Spleen (tissue), 11 donors: ENCODE results near the gene ZNF536. TPM values are rescaled to one million over a fixed set of nuclear protein-coding genes. Genes with fewer than 3 reads are reported as not detected.
"Not testable (repeated sequence)": the region's sequence is repeated elsewhere in the genome, so short reads cannot be mapped to it uniquely, and the experiment has no call there.

ENCODE experiments used
- DNase-seq: peaks from one replicate; pipeline ENCODE4 v3.0.0-alpha.2; 2020
- H3K27ac ChIP-seq, 8 donors: fragments of 200-600 bp; sonication (generic) in 7 of 8; 1 replicate in 4 of 8; 2 replicates in 4 of 8; pipeline versions ENCODE4 v1.5.0 to v1.8.0; 2016 to 2021; ENCODE audit warnings: inconsistent platforms in 4 of 8, mild to moderate bottlenecking in 4 of 8, moderate library complexity in 1 of 8
- H3K27me3 ChIP-seq, 7 donors: fragments of 200-600 bp; sonication (generic) in 6 of 7; replicated peaks in 1 of 7; 1 replicate in 4 of 7; 2 replicates in 3 of 7; pipeline versions ENCODE4 v1.5.0 to v1.8.0; 2016 to 2021; ENCODE audit warnings: inconsistent platforms in 3 of 7, mild to moderate bottlenecking in 1 of 7
- H3K36me3 ChIP-seq, 6 donors: fragments of 200-600 bp; sonication (generic) in 5 of 6; 1 replicate in 4 of 6; 2 replicates in 2 of 6; pipeline versions ENCODE4 v1.5.0 to v1.8.0; 2016 to 2021; ENCODE audit warnings: inconsistent platforms in 2 of 6
- H3K4me1 ChIP-seq, 6 donors: fragments of 200-600 bp; sonication (generic) in 5 of 6; 1 replicate in 3 of 6; 2 replicates in 3 of 6; pipeline versions ENCODE4 v1.5.0 to v1.8.0; 2016 to 2021; ENCODE audit warnings: inconsistent platforms in 3 of 6
- H3K4me3 ChIP-seq, 8 donors: fragments of 200-600 bp; sonication (generic) in 7 of 8; 1 replicate in 4 of 8; 2 replicates in 4 of 8; pipeline versions ENCODE4 v1.5.0 to v1.8.0; 2016 to 2021; ENCODE audit warnings: inconsistent platforms in 4 of 8, mild to moderate bottlenecking in 4 of 8, moderate library complexity in 2 of 8
- H3K9me3 ChIP-seq, 8 donors: fragments of 200-600 bp; sonication (generic) in 7 of 8; 1 replicate in 4 of 8; 2 replicates in 4 of 8; pipeline versions ENCODE4 v1.5.0 to v1.8.0; 2016 to 2021; ENCODE audit warnings: inconsistent platforms in 4 of 8
- POLR2A ChIP-seq, 3 donors: fragments of 450-650 bp; IDR thresholded peaks; one replicate each; pipeline ENCODE4 v1.5.1; 2017; ENCODE audit warnings: antibody characterized with exemption in 3 of 3, mild to moderate bottlenecking in 1 of 3
- POLR2AphosphoS5 ChIP-seq, 3 donors: sonication (generic); formaldehyde crosslinking; IDR thresholded peaks; one replicate each; pipeline ENCODE4 v1.5.1; 2017; ENCODE audit warnings: antibody characterized with exemption in 3 of 3
- WGBS, 5 donors: extraction: QIAGEN DNeasy Blood & Tissue Kit in 3 of 5; methylation state at CpG; one replicate each; pipeline versions ENCODE4 v1.1.5 to v1.1.7; 2013 to 2018; 5-methylcytosine and 5-hydroxymethylcytosine counted together
- intact Hi-C: fragments of 100-400 bp; cut with DNase I; formaldehyde crosslinking; loops from one replicate; pipeline ENCODE4 v1.15.0; 2023; ENCODE audit warnings: low total_unique reads
- polyA plus RNA-seq, 3 donors: library from polyadenylated mRNA; stranded (reverse); fragments of 200-250 nt; gene quantifications; one replicate each; pipeline ENCODE4 v1.2.1, GENCODE V29; 2013
- total RNA-seq, 7 donors: library from RNA; depleted of rRNA in 3 of 7; stranded (reverse); fragments of >200 nt in 3 of 7; fragmentation: NEBNext Ultra II Directional in 4 of 7; extraction: Animal tissue kit (Norgen Biotek cat#: 25700) in 4 of 7; gene quantifications; one replicate each; pipeline versions ENCODE4 v1.1.0 to v1.2.1, GENCODE V29; 2016 to 2021
- TF ChIP-seq, protein P1 (sequence below), 11 experiments: fragments of 200-600 bp in 7 of 11; fragments of 450-650 bp in 4 of 11; sonication (generic) in 4 of 11; IDR thresholded peaks in 8 of 11; conservative IDR thresholded peaks in 3 of 11; 1 replicate in 7 of 11; 2 replicates in 4 of 11; pipeline versions ENCODE4 v1.4.0 to v1.8.0; 2016 to 2021; ENCODE audit warnings: antibody characterized with exemption in 11 of 11, inconsistent platforms in 4 of 11, mild to moderate bottlenecking in 1 of 11
- donor health status: healthy with polysubstance abuse.
- donor health status: DM: no; HTN: no; CAD: no; lungs with moderate emphysema.
- donor health status: DM: no; HTN: no; CAD: no.
- donor health status: Bipolar disorder and iron deficiency.
- donor health status: healthy.
- donor health status: DM: no; HTN: no; CAD: no.
- donor health status: DM: yes; HTN: yes; CAD: no.

Gene ZNF536
- total and polyA plus RNA-seq, 10 donors = 0.13 to 4.1 (median 2.1) TPM

- TF ChIP-seq POLR2AphosphoS5 (IDR thresholded peaks at IDR 0.05) (no peak), POLR2A (IDR thresholded peaks at IDR 0.05) (no peak)
- TF ChIP-seq, protein P1, sequence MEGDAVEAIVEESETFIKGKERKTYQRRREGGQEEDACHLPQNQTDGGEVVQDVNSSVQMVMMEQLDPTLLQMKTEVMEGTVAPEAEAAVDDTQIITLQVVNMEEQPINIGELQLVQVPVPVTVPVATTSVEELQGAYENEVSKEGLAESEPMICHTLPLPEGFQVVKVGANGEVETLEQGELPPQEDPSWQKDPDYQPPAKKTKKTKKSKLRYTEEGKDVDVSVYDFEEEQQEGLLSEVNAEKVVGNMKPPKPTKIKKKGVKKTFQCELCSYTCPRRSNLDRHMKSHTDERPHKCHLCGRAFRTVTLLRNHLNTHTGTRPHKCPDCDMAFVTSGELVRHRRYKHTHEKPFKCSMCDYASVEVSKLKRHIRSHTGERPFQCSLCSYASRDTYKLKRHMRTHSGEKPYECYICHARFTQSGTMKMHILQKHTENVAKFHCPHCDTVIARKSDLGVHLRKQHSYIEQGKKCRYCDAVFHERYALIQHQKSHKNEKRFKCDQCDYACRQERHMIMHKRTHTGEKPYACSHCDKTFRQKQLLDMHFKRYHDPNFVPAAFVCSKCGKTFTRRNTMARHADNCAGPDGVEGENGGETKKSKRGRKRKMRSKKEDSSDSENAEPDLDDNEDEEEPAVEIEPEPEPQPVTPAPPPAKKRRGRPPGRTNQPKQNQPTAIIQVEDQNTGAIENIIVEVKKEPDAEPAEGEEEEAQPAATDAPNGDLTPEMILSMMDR (IDR thresholded peaks at IDR 0.05 in 8 of 11, conservative IDR thresholded peaks at IDR 0.05 in 3 of 11) = no peak
- 73 to 94% (median 88%) methylated on average over 3 of the region's 3 CpGs for WGBS, 5 donors
- DNase-seq = no peak
- Histone ChIP-seq H3K4me1 (no peaks in the 10 kb centered on the region), H3K9me3 (no peaks in the 10 kb centered on the region), H3K4me3 (no peak overlapping the region), H3K27ac (no peak overlapping the region), H3K36me3 (no peaks in the 10 kb centered on the region), H3K27me3 (peaks cover 0 to 7% (median 0%) of the 10 kb centered on the region in 7 donors)
- intact Hi-C loops = no loop called here
Observed at GRCh38 chr19:30342901-30343300, 29.3 kb upstream of the ZNF536 start.

DNA sequence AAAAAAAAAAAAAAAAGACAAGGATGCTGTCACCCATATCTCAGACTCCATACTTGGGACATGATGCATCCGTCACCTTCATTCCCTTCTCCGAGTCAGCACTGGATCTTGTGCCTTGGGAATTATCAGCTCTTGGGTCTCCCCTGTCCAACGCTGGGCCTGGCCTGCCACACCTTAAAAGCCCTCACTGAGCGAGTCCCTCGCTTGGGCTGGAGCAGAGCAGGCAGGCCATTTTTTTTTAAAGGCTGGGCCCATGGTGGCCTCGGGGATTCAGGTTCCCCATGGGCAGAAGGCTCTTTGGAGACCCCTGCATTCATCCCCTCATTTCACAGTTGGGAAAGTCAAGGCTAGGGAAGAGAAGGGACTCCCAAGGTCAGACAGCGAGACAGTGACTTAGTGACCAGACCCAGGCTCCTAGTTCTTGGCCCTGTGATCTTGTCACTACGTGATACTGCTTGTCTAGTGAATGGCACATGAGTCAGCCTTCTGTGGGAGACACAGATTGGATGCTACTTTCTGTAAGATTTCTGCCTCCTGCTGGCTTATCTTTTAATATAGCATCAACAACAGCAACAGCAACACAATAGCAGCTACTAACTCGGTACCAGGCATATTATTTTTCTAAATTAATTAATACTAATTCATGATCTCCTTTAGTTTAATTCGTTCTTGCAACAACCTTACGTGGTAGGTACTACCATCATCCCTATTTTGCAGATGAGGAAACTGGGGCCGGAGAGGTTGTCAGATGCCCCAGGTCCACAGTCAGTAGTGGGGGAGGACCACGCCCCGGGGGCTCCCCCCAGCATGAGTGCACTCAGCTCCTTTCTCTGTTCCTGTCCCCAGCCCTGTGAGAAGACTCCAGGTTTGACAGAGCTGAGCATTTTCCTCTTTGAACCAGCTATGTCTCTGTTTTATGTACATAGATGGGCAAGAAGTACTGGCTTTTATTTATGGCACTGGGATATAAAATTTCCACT lies 27.4 kb upstream of the ZNF536 start:
- Histone ChIP-seq H3K27me3 (peaks cover 0 to 3% (median 0%) of the 10 kb centered on the region in 7 donors), H3K36me3 (no peaks in the 10 kb centered on the region), H3K4me3 (no peak overlapping the region), H3K9me3 (no peaks in the 10 kb centered on the region), H3K27ac (no peak overlapping the region), H3K4me1 (no peaks in the 10 kb centered on the region)
- 84 to 92% (median 88%) methylated on average over 14 of the region's 14 CpGs for WGBS, 5 donors
- intact Hi-C loops = no loop called here
- DNase-seq = no peak
- TF ChIP-seq, protein P1 (IDR thresholded peaks at IDR 0.05 in 8 of 11, conservative IDR thresholded peaks at IDR 0.05 in 3 of 11) = no peak
- no peak for TF ChIP-seq POLR2AphosphoS5 (IDR thresholded peaks at IDR 0.05)
- TF ChIP-seq POLR2A (IDR thresholded peaks at IDR 0.05) = no peak

- H3K9me3 ChIP-seq = no peaks in the 10 kb centered on the region
- intact Hi-C loops = no loop called here
- whole genome bisulfite sequencing, 5 donors = 84 to 95% (median 88%) methylated on average over 5 to 8 of the region's 8 CpGs
- no peak overlapping the region for H3K27ac ChIP-seq
- no peaks in the 10 kb centered on the region for H3K36me3 ChIP-seq
- no peaks in the 10 kb centered on the region for H3K4me1 ChIP-seq
- DNase-seq = no peak
- TF ChIP-seq POLR2A (IDR thresholded peaks at IDR 0.05) (no peak), POLR2AphosphoS5 (IDR thresholded peaks at IDR 0.05) (no peak)
- TF ChIP-seq, protein P1 (IDR thresholded peaks at IDR 0.05 in 8 of 11, conservative IDR thresholded peaks at IDR 0.05 in 3 of 11) = no peak
- no peak overlapping the region for H3K4me3 ChIP-seq
- no peaks in the 10 kb centered on the region for H3K27me3 ChIP-seq
Observed at GRCh38 chr19:30345686-30346085, 26.5 kb upstream of the ZNF536 start.

DNA sequence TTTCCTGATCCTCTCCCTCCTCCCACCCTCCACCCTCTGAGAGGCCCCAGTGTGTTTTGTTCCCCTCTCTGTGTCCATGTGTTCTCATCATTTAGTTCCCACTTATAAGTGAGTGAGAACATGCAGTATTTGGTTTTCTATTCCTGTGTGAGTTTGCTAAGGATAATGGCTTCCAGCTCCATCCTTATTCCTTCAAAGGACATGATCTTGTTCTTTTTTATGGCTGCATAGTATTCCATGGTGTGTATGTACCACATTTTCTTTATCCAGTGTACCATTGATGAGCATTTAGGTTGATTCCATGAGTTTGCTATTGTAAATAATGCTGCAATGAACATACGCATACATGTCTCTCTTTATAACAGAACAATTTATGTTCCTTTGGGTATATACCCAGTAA lies 25.7 kb upstream of the ZNF536 start:
- H3K4me1 ChIP-seq, H3K4me3 ChIP-seq, H3K9me3 ChIP-seq, intact Hi-C loops, H3K27ac ChIP-seq, DNase-seq, H3K36me3 ChIP-seq, H3K27me3 ChIP-seq: not testable (repeated sequence)
- 93 to 100% (median 98%) methylated on average over 1 of the region's 1 CpG for WGBS, 5 donors
